ENCODE results near the gene HTT-AS. TPM values are rescaled to one million over a fixed set of nuclear protein-coding genes. Genes with fewer than 3 reads are reported as not detected.

Gene HTT-AS
- polyA plus RNA-seq, 1 of the 3 experiments (the other 2 are of a cell fraction): not detected

- no peak overlapping the region for H3K4me3 ChIP-seq (ENCODE audit: low read depth in 2 of 2, low read length in 1 of 2)
- peaks cover 0 to 11% of the 10 kb centered on the region in 2 experiments; a peak in 1 of 4 replicates for H3K4me1 ChIP-seq (ENCODE audit: control insufficient read depth in 1 of 2, insufficient read depth in 2 of 2, low read depth in 1 of 2, low read length in 1 of 2)
- H3K36me3 ChIP-seq (replicated peaks in 1 of 2; ENCODE audit: control insufficient read depth in 1 of 2, insufficient read depth in 2 of 2, low read length in 1 of 2): no peaks in the 10 kb centered on the region
- no peaks in the 10 kb centered on the region for H3K9me3 ChIP-seq
- H3K27ac ChIP-seq (ENCODE audit: low read depth in 2 of 2, low read length in 1 of 2): no peak overlapping the region
- H3K9me2 ChIP-seq: no peaks in the 10 kb centered on the region
- TF ChIP-seq GABPA (IDR thresholded peaks at IDR 0.05; ENCODE audit: low read depth) (no peak), REST (IDR thresholded peaks at IDR 0.05; ENCODE audit: low read depth, low read length) (no peak), NFIC (IDR thresholded peaks at IDR 0.05; ENCODE audit: borderline replicate concordance) (no peak), EZH2phosphoT487 (IDR thresholded peaks at IDR 0.05; ENCODE audit: borderline replicate concordance, low read depth) (no peak), PBX3 (IDR thresholded peaks at IDR 0.05) (no peak), TAF1 (IDR thresholded peaks at IDR 0.05; ENCODE audit: borderline replicate concordance, low read depth, low read length) (no peak), SIN3A (IDR thresholded peaks at IDR 0.05; ENCODE audit: borderline replicate concordance, low read depth, low read length) (no peak), EP300 (IDR thresholded peaks at IDR 0.05; ENCODE audit: borderline replicate concordance in 1 of 2, low read depth in 1 of 2, low read length in 1 of 2) (no peak), NRF1 (IDR thresholded peaks at IDR 0.05; ENCODE audit: low read depth, low read length) (no peak)
- ChIA-PET POLR2A (interaction anchor here (0.6 kb wide), 1 partner anchor 67 kb away, joined by 3 read pairs; the partner anchor contains the start of genes GRK4 and NOP14), CTCF (interaction anchor here (0.9 to 3.4 kb wide), 3 partner anchors 8 to 52 kb away, joined by 3 to 16 read pairs (median 7); no protein-coding TSS in a partner anchor)
- H4K20me1 ChIP-seq (ENCODE audit: insufficient read depth): no peaks in the 10 kb centered on the region
- no peaks in the 10 kb centered on the region for H3F3A ChIP-seq (replicated peaks; ENCODE audit: insufficient read depth)
- no peak overlapping the region for H2AFZ ChIP-seq (ENCODE audit: low read depth)
- 81% methylated on average over 18 of the region's 18 CpGs for WGBS (ENCODE audit: low lambda C conversion rate)
- H3K79me2 ChIP-seq (ENCODE audit: insufficient read depth): no peaks in the 10 kb centered on the region
- no peak for DNase-seq
- H3K4me2 ChIP-seq: no peak overlapping the region
- H3K27me3 ChIP-seq (ENCODE audit: insufficient read depth): no peaks in the 10 kb centered on the region
- no peak overlapping the region for H3K9ac ChIP-seq
Measured at GRCh38 chr4:3030566-3031356, 43.6 kb downstream of the HTT-AS start.

- no peak overlapping the region for H3K4me2 ChIP-seq
- H3K4me1 ChIP-seq (ENCODE audit: control insufficient read depth in 1 of 2, insufficient read depth in 2 of 2, low read depth in 1 of 2, low read length in 1 of 2): peaks cover 0 to 11% of the 10 kb centered on the region in 2 experiments; a peak in 1 of 4 replicates
- no peak for DNase-seq
- H3K9me2 ChIP-seq: no peaks in the 10 kb centered on the region
- H3K36me3 ChIP-seq (replicated peaks in 1 of 2; ENCODE audit: control insufficient read depth in 1 of 2, insufficient read depth in 2 of 2, low read length in 1 of 2): no peaks in the 10 kb centered on the region
- no peaks in the 10 kb centered on the region for H3F3A ChIP-seq (replicated peaks; ENCODE audit: insufficient read depth)
- no peak overlapping the region for H3K4me3 ChIP-seq (ENCODE audit: low read depth in 2 of 2, low read length in 1 of 2)
- H3K79me2 ChIP-seq (ENCODE audit: insufficient read depth): no peaks in the 10 kb centered on the region
- 76% methylated on average over 3 of the region's 9 CpGs for WGBS (ENCODE audit: low lambda C conversion rate)
- POLR2A ChIA-PET: no interaction called here
- H3K27me3 ChIP-seq (ENCODE audit: insufficient read depth): no peaks in the 10 kb centered on the region
- H4K20me1 ChIP-seq (ENCODE audit: insufficient read depth): no peaks in the 10 kb centered on the region
- H3K9ac ChIP-seq: no peak overlapping the region
- no peak for TF ChIP-seq ELF1 (IDR thresholded peaks at IDR 0.05)
- no peak for TF ChIP-seq TCF12 (IDR thresholded peaks at IDR 0.05)
- no peak for TF ChIP-seq REST (IDR thresholded peaks at IDR 0.05; ENCODE audit: low read depth, low read length)
- TF ChIP-seq, protein P1, sequence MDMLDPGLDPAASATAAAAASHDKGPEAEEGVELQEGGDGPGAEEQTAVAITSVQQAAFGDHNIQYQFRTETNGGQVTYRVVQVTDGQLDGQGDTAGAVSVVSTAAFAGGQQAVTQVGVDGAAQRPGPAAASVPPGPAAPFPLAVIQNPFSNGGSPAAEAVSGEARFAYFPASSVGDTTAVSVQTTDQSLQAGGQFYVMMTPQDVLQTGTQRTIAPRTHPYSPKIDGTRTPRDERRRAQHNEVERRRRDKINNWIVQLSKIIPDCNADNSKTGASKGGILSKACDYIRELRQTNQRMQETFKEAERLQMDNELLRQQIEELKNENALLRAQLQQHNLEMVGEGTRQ (IDR thresholded peaks at IDR 0.05; ENCODE audit: borderline replicate concordance, low read depth, low read length): no peak
- H3K9me3 ChIP-seq: no peaks in the 10 kb centered on the region
- H3K27ac ChIP-seq (ENCODE audit: low read depth in 2 of 2, low read length in 1 of 2): no peak overlapping the region
- no peak overlapping the region for H2AFZ ChIP-seq (ENCODE audit: low read depth)
- CTCF ChIA-PET: no interaction called here
Measured at GRCh38 chr4:3029464-3029863, 44.9 kb downstream of the HTT-AS start.
